IPS-NIHi7 (cell line): ENCODE data around the gene FRS3.
A peak's percentile ranks its signal among the peaks of the same experiment; 100 is the strongest.

ENCODE experiments used
- DNase-seq: peaks from one replicate; pipeline ENCODE4 v3.0.0; 2012; ENCODE audit warnings: mixed read lengths; ENCODE audit errors: extremely low spot score

FRS3 gene

GRCh38 chr6:41791305-41791704 lies 11.6 kb upstream of the FRS3 start:
- DNase-seq: no peak

- no peak for DNase-seq
Measured at GRCh38 chr6:41790045-41790444, 10.3 kb upstream of the FRS3 start.

GRCh38 chr6:41789390-41789724 lies 9.7 kb upstream of the FRS3 start:
- no peak for DNase-seq

- peak; percentile 89 for DNase-seq
Measured at GRCh38 chr6:41787219-41787917, 7.7 kb upstream of the FRS3 start, which contains the start of gene TOMM6. TSS of gene TOMM6 (plus strand) at chr6:41787694. CDS start at chr6:41787698, 4 bp downstream.

- DNase-seq: peak; percentile 87
Measured at GRCh38 chr6:41786451-41787218, 6.9 kb upstream of the FRS3 start.

GRCh38 chr6:41785689-41786450 lies 6.2 kb upstream of the FRS3 start:
- no peak for DNase-seq

- no peak for DNase-seq
Measured at GRCh38 chr6:41785254-41785653, 5.6 kb upstream of the FRS3 start.

GRCh38 chr6:41784581-41785171 lies 5.0 kb upstream of the FRS3 start:
- DNase-seq: no peak

- DNase-seq: no peak
Measured at GRCh38 chr6:41783106-41783780, 3.5 kb upstream of the FRS3 start.

GRCh38 chr6:41781366-41781730 lies 1.6 kb upstream of the FRS3 start:
- DNase-seq: no peak

- DNase-seq: peak; percentile 35
Measured at GRCh38 chr6:41780551-41781365, 1.1 kb upstream of the FRS3 start, which contains the start of gene PRICKLE4. TSS of gene PRICKLE4 (plus strand) at chr6:41780782. CDS start at chr6:41783474, 2,692 bp downstream.

- peak; percentile 50 for DNase-seq
Measured at GRCh38 chr6:41779336-41779735, 364 bp downstream of the FRS3 start.

GRCh38 chr6:41778895-41779294 lies 805 bp downstream of the FRS3 start:
- DNase-seq: no peak

GRCh38 chr6:41777551-41778285 lies 2.0 kb downstream of the FRS3 start:
- no peak for DNase-seq

- DNase-seq: no peak
Measured at GRCh38 chr6:41775293-41775882, 4.3 kb downstream of the FRS3 start.

- no peak for DNase-seq
Measured at GRCh38 chr6:41774841-41775240, 4.9 kb downstream of the FRS3 start.

GRCh38 chr6:41771058-41771983 lies 8.4 kb downstream of the FRS3 start:
- DNase-seq: no peak

GRCh38 chr6:41770381-41771057 lies 9.2 kb downstream of the FRS3 start:
- DNase-seq: no peak
